G401.6 (cell line): ENCODE data around the gene TBX20.
"Not testable (repeated sequence)": the region's sequence is repeated elsewhere in the genome, so short reads cannot be mapped to it uniquely, and the experiment has no call there.

Experiments used
- FAIRE-seq: peaks from 2 replicates; lab custom pipeline; 2012; peaks lifted over from hg19 to GRCh38; lab: Jason Lieb, UNC

The TBX20 gene

DNA sequence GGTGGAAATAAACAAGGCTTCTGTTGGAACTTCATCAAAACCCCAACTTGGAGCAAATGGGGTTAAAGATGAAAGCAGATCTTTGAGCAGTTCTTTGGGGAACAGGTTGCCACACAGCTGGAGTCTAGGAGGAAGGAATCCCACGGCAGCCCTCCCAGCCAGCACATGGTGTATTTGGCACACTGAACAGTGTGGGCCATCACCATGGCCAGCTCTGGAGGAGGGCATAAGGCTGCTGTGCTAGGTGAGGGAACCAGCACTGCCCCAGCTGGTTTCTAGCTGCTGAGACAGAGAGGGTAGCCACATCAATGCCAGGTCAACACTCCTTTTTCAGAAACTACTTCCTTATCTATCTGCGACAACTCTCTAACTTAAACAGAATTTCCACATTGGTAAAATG is 33.7 kb downstream of the TBX20 start:
- FAIRE-seq, result not testable (repeated sequence)

- FAIRE-seq, result not testable (repeated sequence)
Observed at GRCh38 chr7:35216033-35216432, 37.9 kb downstream of the TBX20 start.

DNA sequence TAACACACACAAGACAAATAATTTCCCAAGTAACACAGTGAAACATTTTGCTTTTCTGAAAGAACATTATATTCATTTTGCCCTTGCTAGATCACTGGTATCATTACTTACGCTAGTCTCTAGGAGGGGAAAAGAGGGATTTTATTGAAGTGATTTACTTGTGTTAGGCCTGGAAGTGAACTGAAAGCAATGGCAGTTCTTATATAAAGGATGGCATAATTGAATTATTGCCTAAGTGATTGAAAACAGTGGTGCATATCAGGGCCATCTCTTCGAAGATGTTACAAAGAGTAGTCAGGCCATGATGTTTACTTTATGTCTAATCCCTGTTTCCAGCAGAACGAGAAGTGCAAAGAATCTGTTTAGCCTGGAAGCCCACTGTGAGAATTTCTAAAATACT is 38.8 kb downstream of the TBX20 start:
- not testable (repeated sequence) for FAIRE-seq

DNA sequence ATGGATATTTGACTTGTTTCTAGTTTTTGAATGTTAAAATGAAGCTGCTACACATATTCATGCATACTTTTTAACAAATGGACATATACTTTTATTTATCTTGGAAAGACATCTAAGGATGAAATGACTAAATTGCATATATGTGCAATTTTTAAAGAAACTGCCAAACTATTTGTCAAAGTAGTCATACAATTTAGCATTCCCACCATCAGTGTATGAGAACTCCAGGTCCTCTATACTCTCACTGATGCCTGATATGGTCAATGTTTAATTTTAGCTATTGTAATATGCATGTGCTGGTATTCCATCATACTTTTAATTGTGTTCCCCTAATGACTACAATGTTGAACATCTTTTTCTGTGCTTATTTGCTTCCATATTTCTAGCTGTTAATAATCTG is 47.0 kb downstream of the TBX20 start:
- FAIRE-seq, result not testable (repeated sequence)

DNA sequence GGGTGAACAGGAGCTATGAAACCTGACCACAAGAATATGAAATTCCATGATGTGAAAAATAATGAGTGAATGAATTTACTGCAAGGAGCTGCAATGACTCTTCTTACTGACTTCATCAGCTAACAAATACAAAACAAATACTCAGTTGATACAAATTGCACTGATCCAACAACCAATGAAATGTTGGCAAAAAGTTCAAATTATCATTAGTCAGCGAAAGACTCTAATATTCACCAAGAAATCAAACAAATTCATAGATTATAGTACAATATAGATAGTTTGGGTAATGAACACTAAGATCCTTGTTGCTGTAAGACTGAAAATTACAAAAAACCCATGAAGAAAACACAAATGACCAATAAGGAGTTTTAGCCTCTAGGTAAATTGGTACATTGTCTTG is 49.0 kb downstream of the TBX20 start:
- FAIRE-seq, result not testable (repeated sequence)

- not testable (repeated sequence) for FAIRE-seq
Observed at GRCh38 chr7:35204031-35204430, 49.9 kb downstream of the TBX20 start.

GRCh38 chr7:35202353-35202752 is 51.5 kb downstream of the TBX20 start:
- FAIRE-seq, result not testable (repeated sequence)

DNA sequence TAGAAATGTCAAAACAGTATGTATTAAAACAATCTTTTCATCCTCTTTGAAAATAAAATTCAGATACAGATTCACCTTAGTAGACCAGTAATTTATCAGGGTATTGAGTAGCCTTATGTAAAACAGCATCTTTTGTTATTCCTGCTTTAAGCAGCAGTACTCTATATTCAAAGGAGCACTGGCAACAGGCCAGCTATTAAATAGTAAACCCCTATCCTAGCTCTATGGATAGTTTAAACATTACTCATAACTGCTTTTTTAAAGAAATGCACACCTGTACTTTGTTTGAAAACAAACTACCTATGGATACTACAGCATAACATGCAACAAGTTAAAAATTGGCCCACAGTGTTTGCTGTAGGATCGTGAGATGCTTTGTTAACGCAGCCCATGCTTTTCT is 53.7 kb downstream of the TBX20 start:
- FAIRE-seq, result not testable (repeated sequence)

- not testable (repeated sequence) for FAIRE-seq
Observed at GRCh38 chr7:35198370-35199140, 55.3 kb downstream of the TBX20 start.

- FAIRE-seq, result not testable (repeated sequence)
Observed at GRCh38 chr7:35191571-35191970, 62.3 kb downstream of the TBX20 start.

- not testable (repeated sequence) for FAIRE-seq
Observed at GRCh38 chr7:35190146-35190773, 63.6 kb downstream of the TBX20 start.

- FAIRE-seq, result not testable (repeated sequence)
Observed at GRCh38 chr7:35186751-35187150, 67.1 kb downstream of the TBX20 start.

DNA sequence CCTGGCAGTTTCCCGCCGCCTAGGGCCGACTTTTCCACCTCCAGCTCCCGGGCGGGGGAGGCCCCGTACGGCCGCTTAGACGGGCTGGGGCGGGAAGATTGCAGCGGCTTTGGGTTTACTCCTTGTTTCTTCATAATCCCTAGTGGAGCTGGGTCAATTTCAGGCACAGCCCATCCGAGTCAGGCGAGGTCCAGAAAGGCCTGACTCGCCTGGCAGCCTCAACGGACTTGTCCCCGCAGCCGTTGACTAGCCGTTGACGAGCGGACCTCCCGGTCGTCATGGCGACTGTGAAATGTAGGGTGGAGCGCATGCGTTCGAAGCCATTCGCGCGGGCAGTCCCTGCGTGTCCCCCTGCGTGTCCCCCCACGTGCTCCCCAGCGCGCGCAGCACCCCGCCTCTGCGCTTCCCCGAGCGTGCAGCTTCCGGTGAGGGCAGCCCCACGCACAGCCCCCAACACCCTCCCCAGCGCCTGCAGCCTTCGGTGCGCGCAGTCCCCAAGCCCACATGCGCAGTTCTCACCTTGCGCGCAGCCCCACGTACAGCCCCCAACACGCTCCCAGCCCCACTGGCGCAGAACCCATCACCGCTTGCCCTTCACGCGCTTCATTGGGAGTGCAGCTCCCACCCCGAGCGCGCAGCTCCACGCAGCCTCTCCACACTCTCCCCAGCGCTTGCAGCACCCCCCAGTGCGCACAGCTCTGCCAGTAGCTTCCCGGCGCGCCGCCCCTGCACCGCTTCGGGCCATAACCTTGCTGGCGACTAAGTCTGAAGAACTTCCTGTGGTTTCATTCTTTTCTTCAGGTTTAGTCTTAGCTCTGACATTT is 67.8 kb downstream of the TBX20 start:
- FAIRE-seq, result no peak

DNA sequence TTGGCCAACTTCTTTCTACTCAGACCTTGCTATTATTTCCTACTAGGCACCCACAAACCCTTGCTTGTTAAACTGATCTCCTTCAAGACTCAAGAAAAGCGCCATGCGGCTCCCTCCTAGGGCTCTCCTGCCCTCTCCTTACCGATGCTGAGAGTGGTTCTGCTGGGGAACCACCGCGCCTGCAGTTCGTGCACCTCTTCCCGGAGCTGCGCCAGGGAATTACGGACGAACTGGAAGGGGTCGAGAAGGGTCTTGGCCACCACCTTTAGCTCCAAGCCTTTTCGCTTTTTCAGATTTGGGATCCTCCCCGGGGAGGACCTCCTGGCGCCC is 68.4 kb downstream of the TBX20 start:
- not testable (repeated sequence) for FAIRE-seq

DNA sequence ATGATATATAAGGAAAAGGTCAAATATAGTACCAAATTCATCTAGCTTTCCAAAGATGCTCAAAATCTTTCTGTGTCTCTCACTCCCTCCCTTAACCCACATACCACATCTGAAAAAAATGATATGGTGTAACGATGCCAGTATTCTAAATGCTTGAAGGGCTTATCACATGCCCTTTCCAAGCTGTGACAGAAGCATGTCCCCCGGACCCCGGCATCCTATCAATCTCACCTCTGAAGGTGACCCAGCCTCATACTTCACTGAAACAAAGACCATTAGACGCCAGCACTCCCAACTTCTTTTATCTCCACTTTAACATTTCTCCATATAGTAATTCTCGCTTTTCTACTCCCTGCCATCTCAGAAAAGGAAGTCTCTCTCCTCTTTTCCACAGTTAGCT is 68.9 kb downstream of the TBX20 start:
- FAIRE-seq, result not testable (repeated sequence)

DNA sequence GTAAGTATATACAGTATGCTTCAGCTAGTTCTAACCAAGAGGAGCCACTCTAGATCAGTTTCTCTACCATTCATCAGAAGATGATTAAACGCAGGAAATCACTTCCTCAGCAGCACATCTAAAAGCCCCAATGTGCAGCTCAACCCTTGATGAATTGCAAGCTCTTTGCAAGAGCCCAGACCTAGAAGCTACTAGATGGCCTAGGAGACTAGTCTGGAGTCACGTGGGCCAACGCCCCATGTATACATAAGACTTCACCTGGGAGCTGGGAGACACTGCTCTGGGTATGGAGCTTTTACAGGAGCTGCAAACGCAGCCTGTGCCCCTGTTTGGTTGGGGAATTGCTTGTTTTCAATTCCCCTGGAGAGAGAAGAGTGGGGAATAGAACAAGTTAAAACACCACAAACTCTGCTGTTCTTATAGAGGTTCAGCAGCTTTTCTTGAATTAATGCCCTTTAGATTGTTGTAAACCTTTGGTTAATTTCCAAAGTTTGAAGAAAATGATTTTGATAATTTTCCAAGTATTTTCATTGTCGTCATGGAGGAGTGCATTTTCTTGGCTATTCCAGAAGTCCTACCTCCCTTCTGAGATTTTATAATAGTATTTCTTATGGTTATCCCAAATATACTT is 69.9 kb downstream of the TBX20 start:
- FAIRE-seq, result not testable (repeated sequence)

GRCh38 chr7:35180665-35181064 is 73.2 kb downstream of the TBX20 start:
- not testable (repeated sequence) for FAIRE-seq

- not testable (repeated sequence) for FAIRE-seq
Observed at GRCh38 chr7:35173176-35173575, 80.7 kb downstream of the TBX20 start.

DNA sequence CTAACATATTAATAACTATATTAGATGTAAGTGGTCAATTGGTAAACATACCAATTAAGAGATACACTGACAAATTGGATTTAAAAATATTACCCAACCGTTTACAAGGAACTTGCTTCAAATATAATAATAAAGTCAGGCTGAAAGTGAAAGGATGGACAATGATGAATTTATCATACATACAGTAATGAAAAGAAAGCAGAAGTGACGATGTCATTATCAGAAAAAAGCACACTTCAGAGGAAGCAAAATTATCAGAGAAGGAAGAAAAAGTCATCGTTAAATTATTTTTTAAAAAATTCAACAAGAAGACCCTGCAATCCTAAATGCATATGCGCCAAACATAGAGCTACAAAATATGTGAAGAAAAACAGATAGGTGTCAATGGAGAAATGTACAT is 81.8 kb downstream of the TBX20 start:
- not testable (repeated sequence) for FAIRE-seq

DNA sequence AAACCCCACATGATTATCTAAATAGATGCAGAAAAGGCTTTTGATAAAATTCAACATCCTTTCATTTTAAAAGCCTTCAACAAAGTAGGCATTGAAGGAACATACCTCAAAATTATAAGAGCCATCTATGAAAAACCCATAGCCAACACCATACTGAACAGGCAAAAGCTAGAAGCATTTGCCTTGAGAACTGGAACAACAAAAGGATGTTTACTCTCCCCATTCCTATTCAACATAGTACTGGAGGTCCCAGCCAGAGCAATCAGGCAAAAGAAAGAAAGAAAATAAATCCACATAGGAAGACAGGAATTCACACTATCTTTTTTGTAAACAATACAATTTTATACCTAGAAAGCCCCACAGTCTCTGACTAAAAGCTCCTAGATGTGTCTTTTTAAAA is 86.2 kb downstream of the TBX20 start:
- not testable (repeated sequence) for FAIRE-seq

GRCh38 chr7:35167158-35167557 is 86.7 kb downstream of the TBX20 start:
- not testable (repeated sequence) for FAIRE-seq

DNA sequence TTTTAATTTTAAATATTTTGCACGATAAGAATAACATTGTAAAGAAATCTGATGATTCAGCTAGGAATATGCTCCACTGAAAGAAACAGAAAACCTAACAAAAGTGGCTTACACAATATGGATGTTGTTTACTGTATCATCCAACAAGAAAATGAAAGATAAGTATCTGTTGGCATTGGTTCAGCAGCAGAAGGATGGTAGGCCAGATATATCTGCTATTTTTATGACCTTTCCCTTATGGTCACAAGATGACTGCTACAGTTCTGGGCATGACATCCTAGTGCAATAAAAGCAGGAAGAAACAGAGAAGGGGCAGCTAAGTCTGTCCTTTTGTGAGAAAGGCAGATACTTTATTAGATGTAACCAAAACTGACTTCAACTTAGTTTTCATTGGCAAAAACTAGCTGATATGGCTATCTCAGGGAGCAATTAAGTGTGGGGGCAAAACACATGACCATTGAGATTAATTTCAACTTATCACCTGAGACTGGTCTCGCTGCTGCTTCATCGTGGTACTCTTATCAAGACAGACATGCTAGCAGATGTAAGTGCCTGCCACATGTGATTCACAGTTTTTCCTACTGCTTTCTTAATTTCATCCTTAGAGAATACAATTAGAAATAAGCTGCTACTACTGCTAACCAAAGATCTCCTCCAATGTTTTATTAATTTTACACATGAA is 92.7 kb downstream of the TBX20 start:
- not testable (repeated sequence) for FAIRE-seq
